CD4-positive, alpha-beta memory T cell (primary cell): Measurements from ENCODE around the gene LONP1. TPM values are rescaled to one million over a fixed set of nuclear protein-coding genes. Genes with fewer than 3 reads are reported as not detected.
A peak's percentile ranks its signal among the peaks of the same experiment; 100 is the strongest.
"Not testable (repeated sequence)": the region's sequence is repeated elsewhere in the genome, so short reads cannot be mapped to it uniquely, and the experiment has no call there.

Source experiments
- CTCF ChIA-PET: fragments of 350-600 bp; sonication (Branson Sonifier 250); formaldehyde crosslinking; loops from one replicate; lab custom pipeline; 2021; ENCODE audit warnings: inconsistent platforms; ENCODE audit not compliant: partially characterized antibody; lab: Charles Lee
- POLR2A ChIA-PET: fragments of 350-600 bp; sonication (Branson Sonifier 250); formaldehyde crosslinking; loops from one replicate; lab custom pipeline; 2021; ENCODE audit not compliant: partially characterized antibody; lab: Charles Lee
- DNase-seq, 5 donors: peaks; one replicate each; pipeline versions ENCODE4 v3.0.0 to v3.0.0-alpha.2; 2020 to 2022; ENCODE audit warnings: mixed read lengths in 1 of 5
- H3K27ac ChIP-seq: one replicate; pipeline ENCODE4 v1.7.0; 2013; ENCODE audit warnings: low read depth, low read length
- H3K27me3 ChIP-seq: 2 replicates; pipeline ENCODE4 v1.7.0; 2013; ENCODE audit warnings: mild to moderate bottlenecking, low read length, moderate library complexity; ENCODE audit not compliant: insufficient read depth
- H3K36me3 ChIP-seq: 2 replicates; pipeline ENCODE4 v1.7.0; 2013; ENCODE audit warnings: mild to moderate bottlenecking, low read length, moderate library complexity; ENCODE audit not compliant: insufficient read depth
- H3K4me1 ChIP-seq: 2 replicates; pipeline ENCODE4 v1.7.0; 2013; ENCODE audit warnings: mild to moderate bottlenecking, low read length, moderate library complexity; ENCODE audit not compliant: insufficient read depth
- H3K4me3 ChIP-seq, 2 donors: one replicate each; pipeline ENCODE4 v1.7.0; 2013; ENCODE audit warnings: low read length in 2 of 2, mild to moderate bottlenecking in 1 of 2
- H3K9me3 ChIP-seq, 2 donors: one replicate each; pipeline ENCODE4 v1.7.0; 2013; ENCODE audit warnings: low read length in 2 of 2, control low read depth in 1 of 2; ENCODE audit not compliant: control insufficient read depth in 1 of 2
- H3K27ac Mint-ChIP-seq, 7 donors: one replicate each; pipeline ENCODE4 v1.8.0; 2020 to 2021; ENCODE audit warnings: mixed read lengths in 7 of 7, mild to moderate bottlenecking in 6 of 7, inconsistent platforms in 3 of 7, moderate library complexity in 3 of 7
- H3K27me3 Mint-ChIP-seq, 2 donors: one replicate each; pipeline ENCODE4 v1.8.0; 2020 to 2021; ENCODE audit warnings: mixed read lengths in 2 of 2
- H3K36me3 Mint-ChIP-seq, 2 donors: one replicate each; pipeline ENCODE4 v1.8.0; 2020 to 2021; ENCODE audit warnings: mixed read lengths in 2 of 2, inconsistent platforms in 1 of 2, mild to moderate bottlenecking in 1 of 2
- H3K4me1 Mint-ChIP-seq, 4 donors: one replicate each; pipeline ENCODE4 v1.8.0; 2020 to 2021; ENCODE audit warnings: mixed read lengths in 4 of 4, mild to moderate bottlenecking in 1 of 4
- H3K4me3 Mint-ChIP-seq, 8 donors: one replicate each; pipeline ENCODE4 v1.8.0; 2020 to 2021; ENCODE audit warnings: mixed read lengths in 8 of 8, mild to moderate bottlenecking in 7 of 8, moderate library complexity in 6 of 8, inconsistent platforms in 3 of 8
- H3K9me3 Mint-ChIP-seq, 8 donors: one replicate each; pipeline ENCODE4 v1.8.0; 2020 to 2021; ENCODE audit warnings: mixed read lengths in 8 of 8, mild to moderate bottlenecking in 5 of 8, inconsistent platforms in 3 of 8, moderate library complexity in 1 of 8
- intact Hi-C: fragments of 100-400 bp; cut with micrococcal nuclease; formaldehyde crosslinking; loops from one replicate; pipeline ENCODE4 v1.15.1; 2023
- polyA plus RNA-seq, 2 donors: library from polyadenylated mRNA; unstranded; fragments of 300-500 nt; fragmentation: Illumina TruSeq; gene quantifications; one replicate each; pipeline ENCODE4 v1.2.3, GENCODE V29; 2021
- total RNA-seq, 2 experiments: library from RNA; stranded (reverse); gene quantifications; one replicate each; pipeline ENCODE4 v1.2.3, GENCODE V29; 2021

The LONP1 gene
- total and polyA plus RNA-seq, 4 experiments from 2014 or later: 10.9 to 64.7 (median 49.8) TPM

DNA sequence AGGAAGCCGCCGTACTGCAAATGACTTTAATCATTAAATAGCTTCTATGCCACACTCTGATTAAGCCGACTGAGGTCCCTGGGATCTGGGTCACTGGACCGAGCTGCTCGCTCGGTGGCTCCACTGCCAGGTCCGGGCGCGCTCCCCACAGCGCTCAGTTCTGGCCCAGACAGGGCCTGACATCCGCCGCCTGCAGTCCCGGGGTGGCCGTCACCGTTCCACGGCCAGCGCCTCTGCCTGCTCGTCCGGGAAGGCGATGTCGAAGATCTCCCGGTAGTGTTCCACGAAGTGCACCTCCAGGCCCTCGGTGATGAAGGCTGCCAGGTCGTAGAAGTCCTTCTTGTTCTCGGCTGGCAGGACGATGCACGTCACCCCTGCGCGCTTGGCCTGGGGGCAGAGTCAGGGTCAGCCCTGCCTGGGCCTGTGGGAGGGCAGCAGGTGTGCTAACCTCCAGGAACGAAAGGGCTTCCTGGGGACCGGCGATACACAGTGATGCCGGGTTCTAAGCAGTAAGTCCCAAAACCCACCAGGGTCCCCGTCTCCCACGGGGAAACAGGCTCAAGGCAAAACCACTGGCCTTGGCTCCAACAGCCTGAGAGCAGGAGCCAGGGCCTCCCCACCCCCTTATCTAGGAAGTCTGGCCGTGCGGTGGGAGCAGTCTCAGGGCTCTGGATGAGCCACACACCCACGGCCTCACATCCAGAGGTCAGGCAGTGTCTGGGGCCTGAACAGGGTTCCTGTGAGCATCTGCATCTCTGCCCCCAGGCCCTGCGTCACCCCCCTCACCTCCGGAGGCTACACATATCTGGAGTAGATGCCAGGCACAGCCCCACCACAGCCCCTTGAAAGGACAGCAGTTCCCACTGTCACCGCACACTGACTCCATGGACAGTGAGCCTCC, 27.9 kb downstream of the LONP1 start:
- Histone ChIP-seq H3K4me1 (peaks cover 32% of the 10 kb centered on the region), H3K36me3 (peaks cover 40% of the 10 kb centered on the region), H3K4me3 (no peak overlapping the region), H3K9me3 (no peaks in the 10 kb centered on the region), H3K27ac (peak overlapping the region; percentile 83), H3K27me3 (no peaks in the 10 kb centered on the region)
- DNase-seq: no peak
- Mint-ChIP-seq H3K9me3 (peaks cover 0 to 5% (median 0%) of the 10 kb centered on the region in 8 donors), H3K27ac (peak overlapping the region; percentile 4 to 100 (median 96)), H3K36me3 (peaks cover 0 to 47% of the 10 kb centered on the region in 2 donors), H3K4me1 (peaks cover 16 to 37% (median 23%) of the 10 kb centered on the region in 4 donors), H3K27me3 (no peaks in the 10 kb centered on the region), H3K4me3 (peak overlapping the region; percentile 52 to 97 (median 92))
- POLR2A ChIA-PET: interaction anchor here (0.9 to 3.7 kb wide), 10 partner anchors 7 to 212 kb away, joined by 3 to 79 read pairs (median 7); partner anchors contain the start of genes CATSPERD, HSD11B1L, LONP1 and MICOS13
- intact Hi-C loops: no loop called here
- CTCF ChIA-PET: interaction anchor here (1.2 to 1.7 kb wide), 3 partner anchors 10 to 29 kb away, joined by 3 read pairs; no protein-coding TSS in a partner anchor

DNA sequence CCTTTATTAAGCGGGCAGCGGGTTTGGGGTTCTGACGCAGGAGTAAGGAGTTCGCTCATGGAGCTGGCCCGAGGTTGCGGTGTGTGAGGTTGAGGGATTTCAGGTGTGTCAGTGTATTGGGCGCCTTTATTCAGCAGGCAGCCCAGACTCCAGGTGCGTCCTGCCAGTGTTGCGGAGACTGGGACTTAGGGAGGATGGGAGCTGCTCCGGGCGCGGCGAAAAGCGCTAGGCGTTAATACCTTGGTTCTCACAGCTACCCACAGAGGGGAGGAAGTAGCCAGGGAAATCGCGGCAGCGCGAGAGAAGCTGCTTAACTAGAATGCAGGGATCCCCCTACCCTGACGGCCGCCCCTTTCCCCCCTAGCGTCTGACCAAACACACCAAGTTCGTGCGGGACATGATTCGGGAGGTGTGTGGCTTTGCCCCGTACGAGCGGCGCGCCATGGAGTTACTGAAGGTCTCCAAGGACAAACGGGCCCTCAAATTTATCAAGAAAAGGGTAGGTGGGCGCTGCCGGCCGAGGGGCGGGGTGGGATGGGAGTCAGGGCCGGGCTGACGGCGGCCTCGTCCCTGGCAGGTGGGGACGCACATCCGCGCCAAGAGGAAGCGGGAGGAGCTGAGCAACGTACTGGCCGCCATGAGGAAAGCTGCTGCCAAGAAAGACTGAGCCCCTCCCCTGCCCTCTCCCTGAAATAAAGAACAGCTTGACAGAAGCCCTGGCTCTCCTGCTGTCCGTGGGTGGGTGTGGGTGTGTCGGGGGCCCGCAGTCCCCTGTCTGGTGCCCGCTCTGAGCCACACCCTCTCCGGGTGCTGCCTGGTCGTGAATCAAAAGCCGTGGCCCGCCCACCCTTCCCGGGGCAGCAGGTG, 28.8 kb downstream of the LONP1 start:
- intact Hi-C loops: loop anchor here (1.0 kb wide), 5 partner anchors 11 to 213 kb away; partner anchors contain the start of genes CATSPERD, LONP1, MICOS13 and SAFB
- peaks cover 33% of the 10 kb centered on the region for H3K36me3 ChIP-seq
- H3K4me3 Mint-ChIP-seq: peak overlapping the region; percentile 92 to 97 (median 94)

GRCh38 chr19:5690125-5690954, 29.6 kb downstream of the LONP1 start, which contains the start of gene RPL36:
TSS of gene RPL36 (plus strand) at chr19:5690295. CDS start at chr19:5690508, 213 bp downstream.
- Histone ChIP-seq H3K9me3 (no peaks in the 10 kb centered on the region), H3K4me1 (peaks cover 36% of the 10 kb centered on the region), H3K4me3 (peak within 1 kb of the TSS; percentile 84 to 86), H3K27ac (peak within 1 kb of the TSS; percentile 83), H3K27me3 (no peaks in the 10 kb centered on the region), H3K36me3 (peaks cover 32% of the 10 kb centered on the region)
- Mint-ChIP-seq H3K9me3 (peaks cover 0 to 5% (median 0%) of the 10 kb centered on the region in 8 donors), H3K4me1 (peaks cover 19 to 46% (median 31%) of the 10 kb centered on the region in 4 donors), H3K4me3 (peak within 1 kb of the TSS; percentile 92 to 97 (median 94)), H3K27ac (peak within 1 kb of the TSS; percentile 94 to 100 (median 97)), H3K36me3 (peaks cover 0 to 44% of the 10 kb centered on the region in 2 donors), H3K27me3 (no peaks in the 10 kb centered on the region)
- intact Hi-C loops: loop anchor here (1.0 kb wide), 5 partner anchors 10 to 214 kb away; partner anchors contain the start of genes CATSPERD, LONP1, MICOS13 and SAFB
- DNase-seq: peak; percentile 97 to 99 (median 98)
- CTCF ChIA-PET: interaction anchor here (0.7 to 2.3 kb wide), 15 partner anchors 8 to 289 kb away, joined by 3 to 36 read pairs (median 4); partner anchors contain the start of genes CATSPERD, LONP1, SAFB and SAFB2
- POLR2A ChIA-PET: interaction anchor here (0.6 to 3.7 kb wide), 21 partner anchors 8 to 214 kb away, joined by 3 to 79 read pairs (median 6); partner anchors contain the start of genes CATSPERD, DUS3L, HSD11B1L and LONP1

More for the DNA sequence above, 28.8 kb downstream of the LONP1 start:
- H3K27me3 Mint-ChIP-seq: no peaks in the 10 kb centered on the region
- Histone ChIP-seq H3K9me3 (no peaks in the 10 kb centered on the region), H3K4me1 (peaks cover 36% of the 10 kb centered on the region), H3K27ac (peak overlapping the region; percentile 83), H3K27me3 (no peaks in the 10 kb centered on the region), H3K4me3 (peak overlapping the region; percentile 84 to 86)
- DNase-seq: peak; percentile 37 to 66 (median 44)
- H3K36me3 Mint-ChIP-seq: peaks cover 0 to 44% of the 10 kb centered on the region in 2 donors
- peaks cover 19 to 42% (median 28%) of the 10 kb centered on the region in 4 donors for H3K4me1 Mint-ChIP-seq
- POLR2A ChIA-PET: interaction anchor here (0.6 to 3.7 kb wide), 15 partner anchors 8 to 213 kb away, joined by 3 to 79 read pairs (median 6); partner anchors contain the start of genes CATSPERD, DUS3L, HSD11B1L and LONP1
- peak overlapping the region; percentile 94 to 100 (median 97) for H3K27ac Mint-ChIP-seq
- H3K9me3 Mint-ChIP-seq: peaks cover 0 to 5% (median 0%) of the 10 kb centered on the region in 8 donors
- CTCF ChIA-PET: interaction anchor here (0.9 to 1.7 kb wide), 6 partner anchors 9 to 72 kb away, joined by 3 to 8 read pairs (median 4); partner anchors contain the start of genes CATSPERD and LONP1

- H3K9me3 Mint-ChIP-seq, H3K4me3 ChIP-seq, H3K27me3 ChIP-seq, intact Hi-C loops, H3K9me3 ChIP-seq, H3K27ac ChIP-seq, DNase-seq, H3K27me3 Mint-ChIP-seq: not testable (repeated sequence)
- CTCF ChIA-PET: interaction anchor here (1.0 to 3.6 kb wide), 3 partner anchors 17 to 67 kb away, joined by 3 to 36 read pairs (median 18); partner anchors contain the start of genes CATSPERD, LONP1, SAFB and SAFB2
- H3K36me3 Mint-ChIP-seq: peaks cover 0 to 31% of the 10 kb centered on the region in 2 donors
- Histone ChIP-seq H3K4me1 (peaks cover 36% of the 10 kb centered on the region), H3K36me3 (peaks cover 15% of the 10 kb centered on the region)
- POLR2A ChIA-PET: interaction anchor here (1.9 to 3.7 kb wide), 2 partner anchors 66 to 102 kb away, joined by 11 to 74 read pairs; partner anchors contain the start of genes DUS3L, SAFB and SAFB2
- H3K4me3 Mint-ChIP-seq: peak overlapping the region; percentile 23 to 71 (median 56)
- H3K27ac Mint-ChIP-seq: peak overlapping the region in 3 of 7 donors; percentile 12 to 77 (median 51)
- H3K4me1 Mint-ChIP-seq: peaks cover 19 to 51% (median 31%) of the 10 kb centered on the region in 4 donors
Observed at GRCh38 chr19:5688262-5688881, 31.6 kb downstream of the LONP1 start.

GRCh38 chr19:5687360-5688198, 32.4 kb downstream of the LONP1 start:
- Histone ChIP-seq H3K9me3 (no peaks in the 10 kb centered on the region), H3K4me1 (peaks cover 30% of the 10 kb centered on the region), H3K27me3 (no peaks in the 10 kb centered on the region), H3K36me3 (peaks cover 7% of the 10 kb centered on the region), H3K4me3 (peak overlapping the region in 1 of 2 donors; percentile 61), H3K27ac (peak overlapping the region; percentile 67)
- peaks cover 0 to 5% (median 0%) of the 10 kb centered on the region in 8 donors for H3K9me3 Mint-ChIP-seq
- H3K36me3 Mint-ChIP-seq: peaks cover 0 to 25% of the 10 kb centered on the region in 2 donors
- no peaks in the 10 kb centered on the region for H3K27me3 Mint-ChIP-seq
- ChIA-PET POLR2A (interaction anchor here (0.8 to 3.4 kb wide), 8 partner anchors 8 to 217 kb away, joined by 3 to 28 read pairs (median 4); partner anchors contain the start of genes CATSPERD, LONP1, SAFB and SAFB2), CTCF (interaction anchor here (0.7 to 3.6 kb wide), 10 partner anchors 11 to 217 kb away, joined by 3 to 18 read pairs (median 3); partner anchors contain the start of genes CATSPERD, LONP1, SAFB and SAFB2)
- H3K27ac Mint-ChIP-seq: peak overlapping the region in 5 of 7 donors; percentile 12 to 93 (median 78)
- intact Hi-C loops: no loop called here
- peak overlapping the region in 6 of 8 donors; percentile 58 to 88 (median 82) for H3K4me3 Mint-ChIP-seq
- no peak for DNase-seq
- H3K4me1 Mint-ChIP-seq: peaks cover 17 to 47% (median 31%) of the 10 kb centered on the region in 4 donors
